Memory B cell (primary cell): ENCODE data around the gene TPCN1.

Experiments
- ATAC-seq: fragments of 150-1000 bp; cut with Tn5 transposase; 2 replicates; pipeline ENCODE4 v1.10.0; 2021; ENCODE audit warnings: low read depth, mild to moderate bottlenecking, moderate library complexity
- DNase-seq, 2 donors: peaks; one replicate each; pipeline ENCODE4 v3.0.0; 2022; ENCODE audit warnings: low spot score in 2 of 2
- H3K27ac Mint-ChIP-seq: one replicate; pipeline ENCODE4 v1.8.0; 2022; ENCODE audit warnings: mild to moderate bottlenecking, moderate library complexity, mixed read lengths
- H3K27me3 Mint-ChIP-seq: one replicate; pipeline ENCODE4 v1.8.0; 2022; ENCODE audit warnings: mixed read lengths
- H3K36me3 Mint-ChIP-seq: one replicate; pipeline ENCODE4 v1.8.0; 2022; ENCODE audit warnings: mild to moderate bottlenecking, mixed read lengths
- H3K4me1 Mint-ChIP-seq: one replicate; pipeline ENCODE4 v1.8.0; 2022; ENCODE audit warnings: mixed read lengths
- H3K4me3 Mint-ChIP-seq: one replicate; pipeline ENCODE4 v1.8.0; 2022; ENCODE audit warnings: mild to moderate bottlenecking, moderate library complexity, mixed read lengths
- H3K9me3 Mint-ChIP-seq: one replicate; pipeline ENCODE4 v1.8.0; 2022; ENCODE audit warnings: mixed read lengths

Gene TPCN1

DNA sequence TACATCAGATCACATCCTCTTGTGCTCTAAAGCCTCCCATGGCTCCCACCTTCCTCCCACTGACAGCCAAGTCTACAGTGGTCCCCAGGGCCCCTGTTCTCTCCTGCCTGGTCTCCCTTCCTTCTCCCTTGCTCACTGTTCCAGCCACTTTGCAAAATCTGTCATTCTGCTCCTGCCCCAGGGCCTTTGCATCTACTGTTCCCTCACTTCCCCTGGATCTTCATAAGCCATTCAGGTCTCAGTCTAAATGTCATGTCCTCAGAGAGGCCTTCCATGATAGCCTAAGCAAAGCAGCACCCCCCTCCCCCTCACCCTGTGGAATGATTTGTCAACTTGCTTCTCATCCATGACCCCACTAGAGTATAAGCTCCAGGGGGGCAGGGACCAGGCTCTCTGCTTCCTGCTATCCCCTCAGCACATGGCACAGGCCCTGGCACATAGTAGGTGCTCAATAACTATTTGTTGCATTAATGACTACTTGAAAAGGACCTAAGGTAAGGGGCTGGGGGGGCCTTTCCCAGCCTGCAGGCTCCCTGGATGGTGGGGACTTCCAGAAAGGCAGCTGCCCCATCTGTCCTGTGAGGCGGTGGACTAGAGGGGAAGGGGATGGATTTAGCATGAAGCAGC is 108.6 kb downstream of the TPCN1 start:
- Mint-ChIP-seq H3K4me1 (peaks cover 14% of the 10 kb centered on the region), H3K9me3 (no peaks in the 10 kb centered on the region), H3K4me3 (no peak overlapping the region), H3K27me3 (no peaks in the 10 kb centered on the region), H3K36me3 (peaks cover 8% of the 10 kb centered on the region), H3K27ac (no peak overlapping the region)
- ATAC-seq = no peak
- no peak for DNase-seq

GRCh38 chr12:113330505-113330904 is 109.2 kb downstream of the TPCN1 start:
- DNase-seq = no peak
- no peak for ATAC-seq
- Mint-ChIP-seq H3K27ac (no peak overlapping the region), H3K27me3 (no peaks in the 10 kb centered on the region), H3K4me3 (no peak overlapping the region), H3K9me3 (no peaks in the 10 kb centered on the region), H3K36me3 (peaks cover 7% of the 10 kb centered on the region), H3K4me1 (peaks cover 12% of the 10 kb centered on the region)

DNA sequence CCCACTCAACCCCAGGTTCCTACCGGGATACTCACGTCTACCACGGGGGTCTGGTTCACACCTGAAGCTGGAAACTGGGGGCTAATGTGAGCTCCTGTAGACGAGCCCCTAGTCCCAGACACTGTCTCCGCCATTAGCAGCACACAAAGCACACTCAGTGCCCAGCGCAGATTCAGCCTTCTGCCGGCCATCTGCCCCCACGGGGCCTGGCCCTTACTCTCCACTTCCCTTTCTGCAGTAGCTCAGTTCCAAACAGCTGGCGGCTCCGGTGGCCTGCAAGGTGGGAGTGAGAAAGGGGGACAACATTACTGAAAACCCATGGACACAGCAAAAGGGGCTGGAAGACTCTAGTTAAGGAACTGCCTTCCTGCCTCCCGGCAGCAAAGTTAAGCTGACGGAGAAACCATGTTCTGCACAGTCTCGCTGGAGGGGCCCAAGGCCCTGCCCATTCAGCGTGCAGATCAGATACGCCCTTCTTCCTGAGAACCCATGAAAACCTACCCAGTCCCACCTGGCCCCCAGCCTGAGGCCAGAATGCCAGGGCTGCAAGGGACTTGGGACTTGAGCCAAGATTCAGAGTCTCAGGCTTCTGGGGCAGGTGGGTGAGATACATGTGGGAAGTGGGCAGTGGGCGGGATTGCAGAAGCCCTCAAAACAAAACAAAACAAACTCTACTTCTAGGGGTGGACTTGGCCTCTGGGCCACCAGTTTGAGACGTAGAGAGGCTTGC is 111.6 kb downstream of the TPCN1 start:
- H3K4me1 Mint-ChIP-seq = peaks cover 12% of the 10 kb centered on the region
- H3K9me3 Mint-ChIP-seq = no peaks in the 10 kb centered on the region
- ATAC-seq = no peak
- H3K27me3 Mint-ChIP-seq = no peaks in the 10 kb centered on the region
- H3K36me3 Mint-ChIP-seq = peaks cover 5% of the 10 kb centered on the region
- H3K4me3 Mint-ChIP-seq = no peak overlapping the region
- no peak for DNase-seq
- H3K27ac Mint-ChIP-seq = no peak overlapping the region

DNA sequence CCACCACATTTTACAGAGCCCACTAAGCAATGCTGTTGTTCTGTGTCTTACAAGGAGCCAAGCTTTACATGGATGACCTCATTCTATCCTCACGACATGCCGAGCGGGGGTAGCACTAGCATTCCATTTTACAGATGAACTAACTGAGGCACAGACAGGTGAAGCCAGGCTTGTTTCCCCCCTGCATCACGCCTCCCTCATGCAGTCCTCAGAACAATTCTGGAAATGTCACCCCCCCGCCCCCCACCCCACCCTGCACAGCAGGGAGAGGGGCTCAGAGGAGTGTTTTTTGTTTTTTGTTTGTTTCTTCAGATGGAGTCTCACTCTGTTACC is 112.1 kb downstream of the TPCN1 start:
- H3K36me3 Mint-ChIP-seq = peaks cover 2% of the 10 kb centered on the region
- no peak for DNase-seq
- H3K4me3 Mint-ChIP-seq = no peak overlapping the region
- no peaks in the 10 kb centered on the region for H3K27me3 Mint-ChIP-seq
- peaks cover 10% of the 10 kb centered on the region for H3K4me1 Mint-ChIP-seq
- ATAC-seq = no peak
- no peaks in the 10 kb centered on the region for H3K9me3 Mint-ChIP-seq
- no peak overlapping the region for H3K27ac Mint-ChIP-seq

GRCh38 chr12:113333877-113334785 is 112.9 kb downstream of the TPCN1 start:
- H3K4me3 Mint-ChIP-seq = peak overlapping the region; percentile 92
- H3K27me3 Mint-ChIP-seq = no peaks in the 10 kb centered on the region
- H3K9me3 Mint-ChIP-seq = no peaks in the 10 kb centered on the region
- peaks cover 2% of the 10 kb centered on the region for H3K36me3 Mint-ChIP-seq
- ATAC-seq (no peak), DNase-seq (no peak)
- peak overlapping the region; percentile 28 for H3K27ac Mint-ChIP-seq
- peaks cover 10% of the 10 kb centered on the region for H3K4me1 Mint-ChIP-seq

DNA sequence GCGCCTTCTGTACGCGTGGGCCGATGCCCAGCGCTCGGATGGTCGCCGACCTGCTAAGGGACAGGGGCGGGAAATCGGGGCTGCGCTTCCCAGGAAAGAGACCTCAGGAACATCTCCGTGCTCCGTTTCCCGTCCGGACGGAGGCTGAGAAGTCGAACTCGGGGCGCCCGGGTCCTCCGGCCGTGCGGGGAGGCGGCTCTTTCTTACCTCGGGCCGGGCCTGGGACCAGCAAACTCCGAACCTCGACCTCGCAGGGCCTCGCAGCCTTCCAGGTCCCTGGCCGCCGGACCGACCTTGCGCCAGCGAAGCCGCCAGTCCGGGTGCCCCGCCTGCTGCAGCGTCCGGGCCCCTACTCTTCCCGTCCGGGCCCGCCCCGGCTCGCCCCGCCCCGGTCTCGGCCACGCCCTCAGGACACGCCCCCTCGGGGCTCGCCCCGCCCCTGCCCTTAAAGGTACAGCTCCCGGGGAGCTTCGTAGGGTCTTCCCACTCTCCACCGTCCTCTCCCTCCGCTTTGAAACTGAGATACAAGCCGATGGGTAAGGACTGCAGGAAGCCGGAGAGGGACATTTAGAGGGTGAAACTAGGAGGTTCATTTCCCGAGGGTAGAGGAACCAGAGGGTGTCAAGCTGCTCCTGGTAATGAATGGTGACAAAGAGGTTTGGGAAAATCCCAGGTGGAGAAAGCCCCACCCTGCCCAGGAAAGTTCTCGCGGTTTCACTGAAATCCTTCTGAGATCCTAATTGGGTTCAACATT is 113.7 kb downstream of the TPCN1 start, which contains the start of gene SLC8B1:
Gene SLC8B1, minus strand, starts transcription at position 324 of the 754 bp plus-strand sequence. CDS start 2,231 bp downstream, outside the sequence.
- Mint-ChIP-seq H3K27me3 (no peaks in the 10 kb centered on the region), H3K27ac (peak within 1 kb of the TSS; percentile 28), H3K36me3 (no peaks in the 10 kb centered on the region), H3K4me1 (peaks cover 8% of the 10 kb centered on the region), H3K9me3 (no peaks in the 10 kb centered on the region), H3K4me3 (peak within 1 kb of the TSS; percentile 92)
- ATAC-seq (peak; percentile 100), DNase-seq (peak; percentile 85 to 95)

DNA sequence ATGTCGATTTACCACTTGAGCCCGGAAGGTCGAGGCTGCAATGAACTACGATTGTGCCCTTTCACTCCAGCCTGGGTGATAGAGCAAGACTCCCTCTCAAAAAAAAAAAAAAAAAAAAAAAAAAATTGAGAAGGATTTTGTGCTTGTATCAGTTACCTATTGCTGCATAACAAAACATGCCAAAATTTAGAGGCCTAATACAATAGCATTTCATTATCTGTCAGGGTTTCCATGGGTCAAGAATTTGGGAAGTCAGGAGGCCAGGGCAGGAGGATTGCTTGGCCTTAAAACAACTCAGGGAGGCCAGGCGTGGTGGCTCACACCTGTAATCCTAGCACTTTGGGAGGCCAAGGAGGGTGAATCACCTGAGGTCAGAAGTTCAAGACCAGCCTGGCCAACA is 118.3 kb downstream of the TPCN1 start:
- no peaks in the 10 kb centered on the region for H3K36me3 Mint-ChIP-seq
- DNase-seq (no peak), ATAC-seq (no peak)
- peaks cover 10% of the 10 kb centered on the region for H3K4me1 Mint-ChIP-seq
- no peaks in the 10 kb centered on the region for H3K9me3 Mint-ChIP-seq
- no peak overlapping the region for H3K4me3 Mint-ChIP-seq
- H3K27me3 Mint-ChIP-seq = no peaks in the 10 kb centered on the region
- H3K27ac Mint-ChIP-seq = no peak overlapping the region

DNA sequence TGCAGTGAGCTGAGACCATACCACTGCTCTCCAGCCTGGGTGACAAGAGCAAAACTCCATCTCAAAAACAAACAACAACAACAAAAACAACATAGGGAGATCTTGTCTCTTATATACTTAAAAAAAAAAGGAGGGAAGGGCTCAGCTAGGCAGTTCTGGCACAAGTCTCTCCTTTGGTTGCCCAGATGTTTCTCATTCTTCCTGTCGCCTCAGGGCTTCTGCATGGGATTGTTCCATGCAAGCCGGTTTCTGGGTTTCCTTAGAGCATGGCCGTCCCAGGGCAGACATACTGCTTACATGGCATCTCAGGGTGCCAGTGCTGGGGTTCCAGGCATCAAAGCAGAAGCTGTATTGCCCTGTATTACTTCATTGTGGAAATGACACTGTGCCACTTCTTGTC is 118.8 kb downstream of the TPCN1 start:
- ATAC-seq (no peak), DNase-seq (no peak)
- Mint-ChIP-seq H3K4me1 (peaks cover 9% of the 10 kb centered on the region), H3K4me3 (no peak overlapping the region), H3K27ac (no peak overlapping the region), H3K9me3 (no peaks in the 10 kb centered on the region), H3K27me3 (no peaks in the 10 kb centered on the region), H3K36me3 (no peaks in the 10 kb centered on the region)

DNA sequence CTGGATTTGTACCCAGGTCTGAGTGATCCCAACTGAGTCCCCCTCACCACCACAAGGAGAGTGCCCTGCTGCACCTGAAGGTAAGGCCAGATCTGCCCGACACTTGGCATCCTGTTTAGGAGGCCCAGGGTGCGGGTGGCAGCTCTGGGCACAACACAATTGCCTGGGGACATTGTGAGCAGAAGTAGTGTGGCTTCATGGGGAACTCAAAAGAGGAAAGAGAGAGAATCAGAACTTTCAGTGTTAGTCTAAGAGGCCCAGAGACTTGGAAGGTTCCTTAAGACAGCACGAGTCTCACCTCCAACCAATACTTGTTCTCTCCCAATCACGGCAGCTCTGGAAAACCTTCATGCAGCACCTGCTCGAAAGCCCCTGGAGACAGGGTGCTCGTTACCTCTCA is 120.3 kb downstream of the TPCN1 start:
- Mint-ChIP-seq H3K36me3 (no peaks in the 10 kb centered on the region), H3K9me3 (no peaks in the 10 kb centered on the region), H3K4me1 (peaks cover 9% of the 10 kb centered on the region), H3K4me3 (no peak overlapping the region), H3K27me3 (no peaks in the 10 kb centered on the region), H3K27ac (no peak overlapping the region)
- ATAC-seq (peak; percentile 72), DNase-seq (no peak)

DNA sequence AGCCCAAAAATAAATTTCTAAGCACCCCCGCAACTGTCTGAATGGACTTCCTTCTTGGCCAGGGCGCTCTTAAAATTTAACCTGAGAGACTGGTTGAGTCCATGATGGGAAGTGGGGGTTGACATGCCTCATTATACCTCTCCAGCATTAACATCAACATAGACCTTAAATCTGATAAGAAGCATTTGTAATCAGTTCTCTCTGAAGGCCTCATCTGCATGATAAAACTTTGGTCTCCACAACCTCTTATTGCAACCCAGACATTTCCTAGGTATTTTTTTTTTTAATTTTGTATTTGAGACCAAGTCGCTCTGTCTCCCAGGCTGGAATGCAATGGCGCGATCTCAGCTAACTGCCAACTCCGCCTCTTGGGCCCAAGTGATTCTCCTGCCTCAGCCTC is 124.1 kb downstream of the TPCN1 start:
- H3K9me3 Mint-ChIP-seq = no peaks in the 10 kb centered on the region
- no peak overlapping the region for H3K4me3 Mint-ChIP-seq
- H3K4me1 Mint-ChIP-seq = peaks cover 9% of the 10 kb centered on the region
- no peak for DNase-seq
- no peak for ATAC-seq
- H3K27ac Mint-ChIP-seq = no peak overlapping the region
- H3K36me3 Mint-ChIP-seq = no peaks in the 10 kb centered on the region
- H3K27me3 Mint-ChIP-seq = peaks cover 4% of the 10 kb centered on the region

DNA sequence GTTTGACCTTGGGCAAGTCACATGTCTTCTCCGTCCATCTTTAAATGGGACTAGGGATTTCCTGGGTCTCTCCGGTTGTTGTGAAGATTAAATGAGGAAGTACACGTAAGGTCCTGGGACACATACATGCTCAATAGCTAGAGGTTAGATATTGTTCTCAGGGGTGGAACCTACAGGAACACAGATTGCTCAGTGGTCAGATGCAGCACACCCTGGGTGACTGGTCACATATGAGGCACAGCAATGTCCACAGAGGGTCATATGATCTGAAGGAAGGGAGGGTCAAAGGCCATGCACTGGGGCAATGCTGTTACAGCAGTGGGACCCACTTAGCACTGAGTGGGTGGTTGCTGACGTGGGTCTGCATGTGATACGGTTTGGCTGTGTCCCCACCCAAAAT is 125.1 kb downstream of the TPCN1 start:
- Mint-ChIP-seq H3K27me3 (peaks cover 4% of the 10 kb centered on the region), H3K36me3 (no peaks in the 10 kb centered on the region), H3K9me3 (no peaks in the 10 kb centered on the region), H3K27ac (no peak overlapping the region), H3K4me1 (peaks cover 6% of the 10 kb centered on the region), H3K4me3 (no peak overlapping the region)
- DNase-seq = no peak
- ATAC-seq = no peak

DNA sequence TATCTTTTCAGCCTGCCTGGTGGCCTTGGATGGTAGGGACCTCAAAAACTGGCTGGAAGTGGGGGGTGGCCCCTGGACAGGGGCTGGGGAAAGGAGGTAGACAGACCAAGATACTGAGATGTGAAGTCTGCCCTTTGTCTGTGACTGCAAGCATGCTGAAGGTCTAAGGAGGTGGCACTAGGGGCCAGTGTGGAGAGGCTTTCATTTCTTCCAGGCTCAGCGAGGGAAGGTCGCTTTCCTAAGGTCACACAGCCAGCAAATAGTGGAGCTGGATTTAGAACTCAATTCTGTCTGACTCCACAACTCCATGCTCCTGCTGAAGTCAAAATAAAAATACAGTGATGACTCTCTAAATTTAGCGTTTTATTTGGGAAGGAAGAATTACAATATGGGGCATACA is 125.8 kb downstream of the TPCN1 start:
- H3K36me3 Mint-ChIP-seq = no peaks in the 10 kb centered on the region
- DNase-seq (no peak), ATAC-seq (no peak)
- H3K27ac Mint-ChIP-seq = no peak overlapping the region
- H3K4me3 Mint-ChIP-seq = no peak overlapping the region
- no peaks in the 10 kb centered on the region for H3K4me1 Mint-ChIP-seq
- no peaks in the 10 kb centered on the region for H3K9me3 Mint-ChIP-seq
- H3K27me3 Mint-ChIP-seq = peaks cover 4% of the 10 kb centered on the region

GRCh38 chr12:113347892-113348291 is 126.6 kb downstream of the TPCN1 start:
- H3K27me3 Mint-ChIP-seq = peaks cover 7% of the 10 kb centered on the region
- no peak for ATAC-seq
- no peaks in the 10 kb centered on the region for H3K36me3 Mint-ChIP-seq
- H3K4me3 Mint-ChIP-seq = no peak overlapping the region
- H3K4me1 Mint-ChIP-seq = peaks cover 4% of the 10 kb centered on the region
- no peak for DNase-seq
- no peaks in the 10 kb centered on the region for H3K9me3 Mint-ChIP-seq
- no peak overlapping the region for H3K27ac Mint-ChIP-seq
